NB4 (cell line): Measurements from ENCODE around the gene LHX6.

Source experiments
- MYC ChIP-seq: IDR thresholded peaks from 2 replicates; pipeline ENCODE4 v1.6.1; 2011; ENCODE audit warnings: low read depth, low read length
- POLR2A ChIP-seq: IDR thresholded peaks from 2 replicates; pipeline ENCODE4 v1.6.1; 2011; ENCODE audit warnings: mild to moderate bottlenecking; ENCODE audit not compliant: insufficient read length; ENCODE audit errors: extremely low read depth
- TF ChIP-seq, protein P1 (sequence below): IDR thresholded peaks from one replicate; pipeline ENCODE4 v1.5.1; 2012; ENCODE audit warnings: low read depth, low read length

DNA sequence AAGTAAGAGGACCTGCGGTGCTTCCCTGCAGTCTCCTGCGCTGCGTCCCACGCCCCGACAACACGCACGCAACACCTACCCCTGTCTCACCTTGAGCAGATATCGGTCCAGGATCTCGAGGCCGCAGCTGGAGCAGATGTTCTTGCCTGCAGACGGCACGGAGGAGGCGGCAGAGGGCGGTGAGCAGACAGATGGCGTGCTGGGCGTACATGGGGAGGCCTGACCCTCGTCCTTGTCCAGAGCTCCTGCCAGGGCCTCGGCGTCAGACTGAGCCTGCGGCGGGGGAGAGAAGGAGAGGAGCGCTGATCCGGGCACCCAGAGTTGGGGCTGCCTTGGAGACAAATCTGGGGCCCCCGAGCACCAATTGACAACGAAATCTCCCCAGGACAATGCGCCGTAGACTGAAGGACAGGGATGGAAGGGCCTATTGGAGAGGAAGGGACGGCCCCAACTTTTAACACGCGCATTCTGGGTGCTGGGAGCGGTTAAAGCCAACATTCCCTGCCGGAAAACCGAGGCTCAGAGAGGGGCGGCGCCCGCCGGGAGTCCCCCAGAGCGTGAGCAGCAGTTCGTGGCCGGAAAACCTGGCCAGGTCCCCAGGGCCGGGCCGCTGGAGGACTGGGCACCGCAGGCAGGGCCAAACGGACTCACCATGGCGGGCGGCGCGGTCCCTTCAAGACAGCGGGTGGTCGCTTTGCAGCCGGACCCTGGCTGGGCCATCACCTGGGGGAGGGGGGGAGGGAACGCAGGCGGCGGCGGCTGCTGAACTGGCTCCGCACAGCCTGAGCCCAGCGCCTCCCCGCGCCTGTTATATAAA, 1.8 kb downstream of the LHX6 start:
- TF ChIP-seq POLR2A, result no peak
- TF ChIP-seq, protein P1, sequence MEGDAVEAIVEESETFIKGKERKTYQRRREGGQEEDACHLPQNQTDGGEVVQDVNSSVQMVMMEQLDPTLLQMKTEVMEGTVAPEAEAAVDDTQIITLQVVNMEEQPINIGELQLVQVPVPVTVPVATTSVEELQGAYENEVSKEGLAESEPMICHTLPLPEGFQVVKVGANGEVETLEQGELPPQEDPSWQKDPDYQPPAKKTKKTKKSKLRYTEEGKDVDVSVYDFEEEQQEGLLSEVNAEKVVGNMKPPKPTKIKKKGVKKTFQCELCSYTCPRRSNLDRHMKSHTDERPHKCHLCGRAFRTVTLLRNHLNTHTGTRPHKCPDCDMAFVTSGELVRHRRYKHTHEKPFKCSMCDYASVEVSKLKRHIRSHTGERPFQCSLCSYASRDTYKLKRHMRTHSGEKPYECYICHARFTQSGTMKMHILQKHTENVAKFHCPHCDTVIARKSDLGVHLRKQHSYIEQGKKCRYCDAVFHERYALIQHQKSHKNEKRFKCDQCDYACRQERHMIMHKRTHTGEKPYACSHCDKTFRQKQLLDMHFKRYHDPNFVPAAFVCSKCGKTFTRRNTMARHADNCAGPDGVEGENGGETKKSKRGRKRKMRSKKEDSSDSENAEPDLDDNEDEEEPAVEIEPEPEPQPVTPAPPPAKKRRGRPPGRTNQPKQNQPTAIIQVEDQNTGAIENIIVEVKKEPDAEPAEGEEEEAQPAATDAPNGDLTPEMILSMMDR, result no peak
- TF ChIP-seq MYC, result no peak
